SU-DHL-6 (cell line): ENCODE results near the gene MEDAG.

ENCODE experiments used
- H2AFZ ChIP-seq: fragments of 200-600 bp; sonication (generic); 2 replicates; pipeline ENCODE4 v1.6.1; 2014; ENCODE audit warnings: low read depth, mild to moderate bottlenecking, moderate library complexity, mixed read lengths, antibody characterized with exemption, low read length; ENCODE audit not compliant: severe bottlenecking
- H3F3A ChIP-seq: fragments of 200-600 bp; shearing (Covaris generic); 2 replicates; pipeline ENCODE4 v1.6.0; 2016; ENCODE audit warnings: antibody characterized with exemption, mild to moderate bottlenecking; ENCODE audit not compliant: insufficient read depth
- H3K27ac ChIP-seq: fragments of 200-600 bp; sonication (generic); 2 replicates; pipeline ENCODE4 v1.5.1; 2016; ENCODE audit warnings: low read depth, mild to moderate bottlenecking, low read length, moderate library complexity, mixed read lengths
- H3K27me3 ChIP-seq: fragments of 200-600 bp; sonication (generic), shearing (Covaris generic); 2 replicates; pipeline ENCODE4 v1.6.0; 2014; ENCODE audit warnings: mild to moderate bottlenecking, low read length
- H3K36me3 ChIP-seq: fragments of 200-600 bp; sonication (generic); 2 replicates; pipeline ENCODE4 v1.6.1; 2014; ENCODE audit warnings: mild to moderate bottlenecking, low read length, mixed read lengths
- H3K4me2 ChIP-seq: fragments of 300-600, 200-600 bp; shearing (Covaris generic), sonication (generic); 2 replicates; pipeline ENCODE4 v1.6.0; 2014; ENCODE audit warnings: low read length, low read depth, mild to moderate bottlenecking; ENCODE audit not compliant: poor library complexity, severe bottlenecking
- H3K4me3 ChIP-seq: fragments of 200-600 bp; sonication (generic); 2 replicates; pipeline ENCODE4 v1.5.1; 2014; ENCODE audit warnings: antibody characterized with exemption, low read length, mild to moderate bottlenecking, mixed read lengths; ENCODE audit not compliant: insufficient read depth, poor library complexity, severe bottlenecking
- H3K79me2 ChIP-seq: fragments of 200-600 bp; sonication (generic); 2 replicates; pipeline ENCODE4 v1.6.1; 2014; ENCODE audit warnings: mild to moderate bottlenecking, low read length, moderate library complexity; ENCODE audit not compliant: insufficient read depth
- H3K9ac ChIP-seq: fragments of 200-600 bp; sonication (generic); 2 replicates; pipeline ENCODE4 v1.7.0; 2014; ENCODE audit warnings: mild to moderate bottlenecking, low read length
- H3K9me2 ChIP-seq: fragments of 200-600 bp; sonication (generic); replicated peaks from 2 replicates; pipeline ENCODE4 v1.6.1; 2014; ENCODE audit warnings: low read length; ENCODE audit not compliant: insufficient read depth
- H3K9me3 ChIP-seq: fragments of 200-600 bp; sonication (generic); 2 replicates; pipeline ENCODE4 v1.6.1; 2014; ENCODE audit warnings: low read length, mixed read lengths; ENCODE audit not compliant: insufficient read depth
- H4K20me1 ChIP-seq: fragments of 200-600 bp; sonication (generic); 2 replicates; pipeline ENCODE4 v1.6.1; 2014; ENCODE audit warnings: low read depth, mild to moderate bottlenecking, antibody characterized with exemption, low read length, moderate library complexity, mixed read lengths
- CTCF ChIP-seq: fragments of 200-600 bp; sonication (generic); IDR thresholded peaks from one replicate; pipeline ENCODE4 v1.5.1; 2017; ENCODE audit warnings: antibody characterized with exemption, mild to moderate bottlenecking, low read length, moderate library complexity; ENCODE audit not compliant: insufficient read depth, poor library complexity, severe bottlenecking
- EZH2phosphoT487 ChIP-seq: fragments of 200-600 bp; sonication (generic), shearing (Covaris generic); conservative IDR thresholded peaks from 2 replicates; pipeline ENCODE4 v1.6.1; 2018; ENCODE audit warnings: mild to moderate bottlenecking, antibody characterized with exemption, low read length, moderate library complexity, mixed read lengths

The MEDAG gene

GRCh38 chr13:30934381-30934780 is 28.3 kb downstream of the MEDAG start:
- no peaks in the 10 kb centered on the region for H4K20me1 ChIP-seq
- no peaks in the 10 kb centered on the region for H3K79me2 ChIP-seq
- no peak overlapping the region for H2AFZ ChIP-seq
- TF ChIP-seq CTCF = no peak
- TF ChIP-seq EZH2phosphoT487 = no peak
- H3F3A ChIP-seq = no peaks in the 10 kb centered on the region
- no peaks in the 10 kb centered on the region for H3K9me3 ChIP-seq
- no peak overlapping the region for H3K27ac ChIP-seq
- H3K9ac ChIP-seq = no peak overlapping the region
- H3K9me2 ChIP-seq = no peaks in the 10 kb centered on the region
- H3K4me3 ChIP-seq = no peak overlapping the region
- H3K27me3 ChIP-seq = no peaks in the 10 kb centered on the region
- no peaks in the 10 kb centered on the region for H3K36me3 ChIP-seq
- H3K4me2 ChIP-seq = no peak overlapping the region

- H3K27me3 ChIP-seq = no peaks in the 10 kb centered on the region
- no peaks in the 10 kb centered on the region for H4K20me1 ChIP-seq
- no peak overlapping the region for H2AFZ ChIP-seq
- H3K4me2 ChIP-seq = no peak overlapping the region
- no peak overlapping the region for H3K27ac ChIP-seq
- no peak overlapping the region for H3K4me3 ChIP-seq
- no peaks in the 10 kb centered on the region for H3K79me2 ChIP-seq
- H3K36me3 ChIP-seq = no peaks in the 10 kb centered on the region
- no peak for TF ChIP-seq CTCF
- no peak for TF ChIP-seq EZH2phosphoT487
- no peaks in the 10 kb centered on the region for H3F3A ChIP-seq
- no peaks in the 10 kb centered on the region for H3K9me3 ChIP-seq
- H3K9me2 ChIP-seq = no peaks in the 10 kb centered on the region
- no peak overlapping the region for H3K9ac ChIP-seq
Measured at GRCh38 chr13:30934803-30935202, 28.7 kb downstream of the MEDAG start.

- no peaks in the 10 kb centered on the region for H3K36me3 ChIP-seq
- no peaks in the 10 kb centered on the region for H3K27me3 ChIP-seq
- H3K4me2 ChIP-seq = no peak overlapping the region
- no peaks in the 10 kb centered on the region for H3K9me2 ChIP-seq
- no peak overlapping the region for H3K9ac ChIP-seq
- H2AFZ ChIP-seq = no peak overlapping the region
- H4K20me1 ChIP-seq = no peaks in the 10 kb centered on the region
- no peak overlapping the region for H3K27ac ChIP-seq
- H3F3A ChIP-seq = no peaks in the 10 kb centered on the region
- H3K79me2 ChIP-seq = no peaks in the 10 kb centered on the region
- no peak overlapping the region for H3K4me3 ChIP-seq
- no peaks in the 10 kb centered on the region for H3K9me3 ChIP-seq
- no peak for TF ChIP-seq EZH2phosphoT487
- TF ChIP-seq CTCF = no peak
Measured at GRCh38 chr13:30936971-30937370, 30.9 kb downstream of the MEDAG start.
